Omental fat pad (tissue), 4 donors: ENCODE results near the gene FBLN2. TPM values are rescaled to one million over a fixed set of nuclear protein-coding genes. Genes with fewer than 3 reads are reported as not detected.

Experiments
- ATAC-seq: fragments of 150-250 bp; one replicate; pipeline ENCODE4 v1.9.1; 2016; ENCODE audit warnings: mild to moderate bottlenecking, moderate library complexity; ENCODE audit not compliant: low FRiP score
- DNase-seq: peaks from one replicate; pipeline ENCODE4 v3.0.0-alpha.2; 2019; ENCODE audit warnings: low spot score
- CTCF ChIP-seq, 3 donors: fragments of 450-650 bp; IDR thresholded peaks; one replicate each; pipeline ENCODE4 v1.5.1; 2016 to 2017; ENCODE audit warnings: antibody characterized with exemption in 3 of 3, mild to moderate bottlenecking in 3 of 3, moderate library complexity in 2 of 3
- total RNA-seq, 4 donors: library from RNA; depleted of rRNA; stranded (reverse); fragments of >200 nt; gene quantifications; one replicate each; pipeline ENCODE4 v1.1.0, GENCODE V29; 2016

The FBLN2 gene
- total RNA-seq, 4 donors from 2014 or later: 156 to 568 (median 187) TPM

DNA sequence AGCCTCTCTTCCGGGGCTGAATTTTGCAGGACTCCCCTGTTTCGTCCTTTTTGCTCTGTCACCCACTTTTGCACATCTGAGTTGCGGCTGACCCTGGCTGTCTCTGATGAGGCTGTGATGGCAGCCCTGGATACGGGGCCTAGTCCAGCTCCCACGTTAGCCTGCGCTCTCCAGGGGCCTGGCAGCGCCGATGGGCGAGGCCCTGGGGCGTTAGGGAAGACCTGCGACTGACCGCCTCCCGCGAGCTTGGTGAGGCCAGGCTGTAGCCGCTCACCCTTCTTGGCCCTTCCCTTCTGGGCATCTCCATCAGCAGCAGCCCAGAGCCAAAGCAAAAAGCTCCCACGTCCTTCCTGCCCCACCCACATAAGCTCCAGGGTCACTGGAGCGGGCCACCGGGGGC is 85.2 kb downstream of the FBLN2 start:
- ATAC-seq: no peak
- no peak for DNase-seq
- TF ChIP-seq CTCF (IDR thresholded peaks at IDR 0.05): no peak

DNA sequence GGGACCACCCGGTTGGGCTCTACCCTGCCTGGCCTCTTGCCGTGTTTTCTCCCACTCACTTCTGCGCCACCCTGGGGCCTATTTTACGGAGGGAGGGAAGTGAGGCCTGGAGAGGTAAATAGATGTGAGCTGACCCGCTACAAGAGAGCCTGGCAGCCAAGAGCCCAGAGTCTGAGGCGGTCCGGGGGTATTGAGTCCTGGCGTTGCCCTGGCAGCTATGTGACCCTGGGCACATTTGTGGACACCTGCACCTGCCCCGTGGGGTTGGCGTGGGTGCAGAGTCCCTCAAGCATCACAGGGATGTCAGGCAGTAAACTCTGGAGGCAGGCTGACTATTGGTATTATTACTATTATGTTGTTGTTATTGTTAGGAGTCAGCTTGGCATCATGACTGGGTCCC is 85.7 kb downstream of the FBLN2 start:
- ATAC-seq: no peak
- DNase-seq: no peak
- TF ChIP-seq CTCF (IDR thresholded peaks at IDR 0.05): no peak

- ATAC-seq (no peak), DNase-seq (no peak)
- no peak for TF ChIP-seq CTCF (IDR thresholded peaks at IDR 0.05)
Measured at GRCh38 chr3:13636186-13636585, 87.3 kb downstream of the FBLN2 start.

DNA sequence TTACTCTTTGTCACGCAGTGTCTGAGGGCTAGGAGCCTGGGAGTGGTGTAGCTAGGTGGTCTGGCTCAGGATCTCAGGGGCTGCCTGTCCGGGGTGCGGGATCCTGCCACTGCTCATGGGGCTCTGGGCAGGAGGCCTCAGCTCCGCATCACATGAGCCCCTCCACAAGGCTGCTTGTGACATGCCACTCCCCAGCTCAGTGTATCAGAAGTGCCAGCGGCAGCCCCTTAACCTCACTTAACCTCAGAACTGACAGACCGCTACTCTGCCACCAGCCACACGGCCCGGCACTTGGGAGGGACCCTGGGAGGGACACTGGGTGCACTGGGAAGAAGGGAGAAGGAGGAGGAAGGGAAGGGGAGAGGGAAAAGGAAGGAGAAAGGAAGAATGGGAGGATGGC is 87.9 kb downstream of the FBLN2 start:
- TF ChIP-seq CTCF (IDR thresholded peaks at IDR 0.05): no peak
- no peak for ATAC-seq
- no peak for DNase-seq

DNA sequence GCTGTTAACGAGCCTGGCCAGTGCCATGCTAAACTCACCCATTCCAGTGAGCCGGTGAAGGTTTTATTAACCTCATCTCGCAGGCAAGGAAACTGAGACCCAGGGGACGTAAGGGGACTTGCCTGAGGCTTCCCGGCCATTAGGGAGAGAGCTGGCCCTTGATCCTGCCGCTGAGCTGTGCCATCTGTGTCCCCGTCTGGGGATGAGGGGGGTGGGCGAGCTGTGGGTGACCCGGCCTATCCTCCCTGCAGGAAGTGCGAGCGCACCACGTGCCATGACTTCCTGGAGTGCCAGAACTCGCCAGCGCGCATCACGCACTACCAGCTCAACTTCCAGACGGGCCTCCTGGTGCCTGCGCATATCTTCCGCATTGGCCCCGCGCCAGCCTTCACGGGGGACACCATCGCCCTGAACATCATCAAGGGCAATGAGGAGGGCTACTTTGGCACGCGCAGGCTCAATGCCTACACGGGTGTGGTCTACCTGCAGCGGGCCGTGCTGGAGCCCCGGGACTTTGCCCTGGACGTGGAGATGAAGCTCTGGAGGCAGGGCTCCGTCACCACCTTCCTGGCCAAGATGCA is 88.5 kb downstream of the FBLN2 start:
- no peak for TF ChIP-seq CTCF (IDR thresholded peaks at IDR 0.05)
- DNase-seq (no peak), ATAC-seq (no peak)

- no peak for ATAC-seq
- no peak for TF ChIP-seq CTCF (IDR thresholded peaks at IDR 0.05)
- no peak for DNase-seq
Measured at GRCh38 chr3:13637953-13638352, 89.0 kb downstream of the FBLN2 start.

DNA sequence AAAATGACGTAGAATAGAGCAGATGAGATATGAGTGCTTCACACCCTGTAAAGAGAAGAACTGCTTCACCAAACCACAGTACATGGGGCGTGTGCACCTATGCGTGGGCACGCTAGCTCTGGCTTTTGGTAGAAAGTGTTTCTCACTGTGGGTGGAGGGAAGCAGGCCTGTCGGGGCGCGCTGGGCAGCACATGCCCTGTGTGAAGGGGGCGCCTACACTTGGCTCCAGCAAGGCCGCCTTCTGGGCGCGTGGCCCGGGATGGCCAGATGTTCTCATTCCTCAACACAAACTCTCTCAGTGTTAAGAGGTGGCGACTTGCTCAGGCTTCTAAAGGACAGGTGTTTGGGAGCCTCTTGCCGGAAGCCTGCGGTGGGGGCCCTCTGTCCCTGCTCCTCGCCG is 90.0 kb downstream of the FBLN2 start:
- ATAC-seq (no peak), DNase-seq (no peak)
- TF ChIP-seq CTCF (IDR thresholded peaks at IDR 0.05): no peak
